Uterus (tissue), 2 donors: ENCODE measurements around the gene ABHD16B.

Experiments
- POLR2A ChIP-seq, 2 donors: fragments of 450-650 bp; IDR thresholded peaks; one replicate each; pipeline ENCODE4 v1.6.1; 2016; ENCODE audit warnings: antibody characterized with exemption in 2 of 2, mild to moderate bottlenecking in 1 of 2, moderate library complexity in 1 of 2
- TF ChIP-seq, protein P1 (sequence below), 4 experiments: fragments of 200-600 bp in 2 of 4; fragments of 450-650 bp in 2 of 4; sonication (generic) in 2 of 4; IDR thresholded peaks; one replicate each; pipeline ENCODE4 v1.5.1; 2016 to 2019; ENCODE audit warnings: antibody characterized with exemption in 4 of 4, mild to moderate bottlenecking in 2 of 4, moderate library complexity in 1 of 4

DNA sequence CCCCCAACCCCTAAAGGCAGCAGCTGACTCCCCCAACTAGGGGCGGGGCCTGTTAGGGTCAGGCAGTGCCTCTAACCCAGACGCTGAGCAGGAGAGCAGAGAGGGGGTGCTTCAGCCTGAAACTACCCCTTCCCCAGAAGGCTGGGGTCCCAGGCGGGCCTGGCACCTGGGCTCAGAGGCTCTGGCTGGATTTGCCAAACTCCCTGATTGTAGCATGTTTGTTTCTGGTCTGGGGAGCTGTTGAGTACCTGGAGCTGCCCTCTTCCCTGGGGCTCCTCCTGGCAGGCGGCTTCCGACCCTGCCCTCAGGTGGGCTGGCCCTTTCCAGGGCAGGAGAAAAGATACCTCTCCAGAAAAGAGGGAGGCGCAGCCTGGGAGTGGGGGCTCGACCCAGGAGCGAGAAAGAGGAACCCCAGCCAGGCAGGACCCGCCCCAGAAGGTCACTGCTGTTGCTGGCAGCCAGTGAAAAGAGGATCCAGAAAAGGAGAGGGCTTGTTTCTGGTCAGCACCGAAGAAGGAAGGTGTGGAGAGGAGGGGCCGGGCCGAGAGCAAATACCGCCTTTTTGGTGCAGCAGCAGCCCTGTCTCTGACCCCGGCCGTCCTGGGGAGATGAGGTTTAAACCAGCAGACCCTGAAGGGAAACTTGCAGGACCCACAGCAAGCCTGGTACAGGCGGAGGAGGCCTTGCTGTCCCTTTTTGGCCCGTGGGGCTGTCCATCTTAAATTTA, 810 bp upstream of the ABHD16B start:
- TF ChIP-seq POLR2A (IDR thresholded peaks at IDR 0.05), result no peak
- TF ChIP-seq, protein P1, sequence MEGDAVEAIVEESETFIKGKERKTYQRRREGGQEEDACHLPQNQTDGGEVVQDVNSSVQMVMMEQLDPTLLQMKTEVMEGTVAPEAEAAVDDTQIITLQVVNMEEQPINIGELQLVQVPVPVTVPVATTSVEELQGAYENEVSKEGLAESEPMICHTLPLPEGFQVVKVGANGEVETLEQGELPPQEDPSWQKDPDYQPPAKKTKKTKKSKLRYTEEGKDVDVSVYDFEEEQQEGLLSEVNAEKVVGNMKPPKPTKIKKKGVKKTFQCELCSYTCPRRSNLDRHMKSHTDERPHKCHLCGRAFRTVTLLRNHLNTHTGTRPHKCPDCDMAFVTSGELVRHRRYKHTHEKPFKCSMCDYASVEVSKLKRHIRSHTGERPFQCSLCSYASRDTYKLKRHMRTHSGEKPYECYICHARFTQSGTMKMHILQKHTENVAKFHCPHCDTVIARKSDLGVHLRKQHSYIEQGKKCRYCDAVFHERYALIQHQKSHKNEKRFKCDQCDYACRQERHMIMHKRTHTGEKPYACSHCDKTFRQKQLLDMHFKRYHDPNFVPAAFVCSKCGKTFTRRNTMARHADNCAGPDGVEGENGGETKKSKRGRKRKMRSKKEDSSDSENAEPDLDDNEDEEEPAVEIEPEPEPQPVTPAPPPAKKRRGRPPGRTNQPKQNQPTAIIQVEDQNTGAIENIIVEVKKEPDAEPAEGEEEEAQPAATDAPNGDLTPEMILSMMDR (IDR thresholded peaks at IDR 0.05), result no peak
